ENCODE data around the gene BICC1. TPM values are rescaled to one million over a fixed set of nuclear protein-coding genes. Genes with fewer than 3 reads are reported as not detected.

BICC1 gene
- total RNA-seq, 4 donors from 2014 or later, result 28.8 to 39.0 (median 30.5) TPM

GRCh38 chr10:58817201-58817846 lies 304.7 kb downstream of the BICC1 start:
- H3K27me3 ChIP-seq, result no peaks in the 10 kb centered on the region
- no peak for TF ChIP-seq POLR2A (IDR thresholded peaks at IDR 0.05)
- TF ChIP-seq CTCF (IDR thresholded peaks at IDR 0.05), result no peak
- no peak for TF ChIP-seq EP300 (IDR thresholded peaks at IDR 0.05)
- no peaks in the 10 kb centered on the region for H3K36me3 ChIP-seq
- peaks cover 0 to 29% (median 3%) of the 10 kb centered on the region in 4 donors for H3K4me1 ChIP-seq
- no peak overlapping the region for H3K4me3 ChIP-seq
- no peak for DNase-seq (ENCODE audit: low spot score in 2 of 2)
- no peaks in the 10 kb centered on the region for H3K9me3 ChIP-seq
- 54 to 58% methylated on average over 2 of the region's 2 CpGs for WGBS, 2 donors
- H3K27ac ChIP-seq, result no peak overlapping the region

- no peak overlapping the region for H3K4me3 ChIP-seq
- H3K27me3 ChIP-seq, result no peaks in the 10 kb centered on the region
- H3K27ac ChIP-seq, result no peak overlapping the region
- H3K4me1 ChIP-seq, result peaks cover 0 to 29% (median 3%) of the 10 kb centered on the region in 4 donors
- no peak for DNase-seq (ENCODE audit: low spot score in 2 of 2)
- TF ChIP-seq EP300 (IDR thresholded peaks at IDR 0.05) (no peak), POLR2A (IDR thresholded peaks at IDR 0.05) (no peak), CTCF (IDR thresholded peaks at IDR 0.05) (no peak)
- WGBS, 2 donors, result 21 to 31% methylated on average over 1 of the region's 1 CpG
- no peaks in the 10 kb centered on the region for H3K9me3 ChIP-seq
- no peaks in the 10 kb centered on the region for H3K36me3 ChIP-seq
Observed at GRCh38 chr10:58818900-58819299, 306.2 kb downstream of the BICC1 start.

- H3K27me3 ChIP-seq, result no peaks in the 10 kb centered on the region
- DNase-seq (ENCODE audit: low spot score in 2 of 2), result no peak
- H3K36me3 ChIP-seq, result no peaks in the 10 kb centered on the region
- no peaks in the 10 kb centered on the region for H3K9me3 ChIP-seq
- no peak overlapping the region for H3K27ac ChIP-seq
- TF ChIP-seq POLR2A (IDR thresholded peaks at IDR 0.05) (no peak), EP300 (IDR thresholded peaks at IDR 0.05) (no peak), CTCF (IDR thresholded peaks at IDR 0.05) (no peak)
- no peak overlapping the region for H3K4me3 ChIP-seq
- peaks cover 0 to 29% (median 3%) of the 10 kb centered on the region in 4 donors for H3K4me1 ChIP-seq
- 93 to 100% methylated on average over 1 of the region's 1 CpG for WGBS, 2 donors
Observed at GRCh38 chr10:58820386-58820785, 307.7 kb downstream of the BICC1 start.

GRCh38 chr10:58820861-58821751 lies 308.4 kb downstream of the BICC1 start:
- TF ChIP-seq CTCF (IDR thresholded peaks at IDR 0.05), result no peak
- TF ChIP-seq POLR2A (IDR thresholded peaks at IDR 0.05), result no peak
- no peak for TF ChIP-seq EP300 (IDR thresholded peaks at IDR 0.05)
- Histone ChIP-seq H3K36me3 (no peaks in the 10 kb centered on the region), H3K27ac (peak overlapping the region in 1 of 4 donors; percentile 14), H3K4me3 (no peak overlapping the region), H3K9me3 (no peaks in the 10 kb centered on the region), H3K27me3 (no peaks in the 10 kb centered on the region), H3K4me1 (peaks cover 0 to 29% (median 3%) of the 10 kb centered on the region in 4 donors)
- DNase-seq (ENCODE audit: low spot score in 2 of 2), result no peak
- WGBS, 2 donors, result 52% methylated on average over 7 of the region's 7 CpGs

GRCh38 chr10:58821752-58822056 lies 309.0 kb downstream of the BICC1 start:
- no peak for DNase-seq (ENCODE audit: low spot score in 2 of 2)
- Histone ChIP-seq H3K4me3 (no peak overlapping the region), H3K36me3 (no peaks in the 10 kb centered on the region), H3K4me1 (peaks cover 0 to 29% (median 3%) of the 10 kb centered on the region in 4 donors), H3K9me3 (no peaks in the 10 kb centered on the region), H3K27ac (peak overlapping the region in 1 of 4 donors; percentile 14), H3K27me3 (no peaks in the 10 kb centered on the region)
- no peak for TF ChIP-seq POLR2A (IDR thresholded peaks at IDR 0.05)
- TF ChIP-seq CTCF (IDR thresholded peaks at IDR 0.05), result no peak
- TF ChIP-seq EP300 (IDR thresholded peaks at IDR 0.05), result no peak
- WGBS, 2 donors, result 75 to 76% methylated on average over 1 of the region's 1 CpG
